ENCODE measurements around the gene TMEM108.

TMEM108 gene

DNA sequence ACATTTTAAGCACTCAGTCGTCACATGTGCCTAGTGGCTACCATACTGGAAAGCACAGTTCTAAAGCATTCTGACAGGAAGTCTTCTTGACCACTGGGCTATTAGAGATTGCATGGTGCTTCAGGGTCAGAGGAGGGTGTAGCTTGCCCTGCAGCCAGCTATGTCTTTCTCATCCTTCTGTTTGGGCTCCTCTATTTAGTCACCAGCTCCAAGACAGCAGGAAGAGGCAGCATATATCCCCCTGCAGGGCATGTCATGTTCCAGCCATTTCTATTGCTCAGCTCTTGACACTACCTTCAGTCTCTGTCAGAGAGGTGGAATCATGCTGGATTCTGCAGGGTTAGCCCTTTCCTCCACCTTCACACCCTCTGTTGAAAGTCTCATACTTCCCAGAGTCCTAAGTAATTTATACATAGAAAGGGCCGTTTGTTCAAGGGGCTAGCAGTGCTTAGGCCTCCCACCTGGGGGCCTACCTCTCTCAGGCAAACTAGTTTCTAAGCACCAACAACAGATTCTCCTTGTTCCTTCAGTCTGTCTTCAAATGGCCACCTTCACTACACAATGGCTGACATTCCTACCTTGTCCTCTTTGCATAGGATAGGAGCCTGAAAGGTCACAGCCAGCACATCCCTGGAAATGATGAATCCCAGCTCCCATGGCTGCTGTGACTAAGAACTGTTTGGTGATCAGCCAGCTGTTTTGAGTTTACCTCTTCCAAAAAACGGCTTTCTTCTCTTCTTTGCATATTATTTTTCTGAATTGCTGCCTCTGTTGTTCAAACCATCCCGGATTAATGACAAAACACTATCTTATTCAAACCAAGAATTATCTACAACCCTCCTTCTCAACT lies 246.0 kb downstream of the TMEM108 start:
- DNase-seq, result no peak

GRCh38 chr3:133289322-133289721 lies 251.1 kb downstream of the TMEM108 start:
- no peak for DNase-seq

DNA sequence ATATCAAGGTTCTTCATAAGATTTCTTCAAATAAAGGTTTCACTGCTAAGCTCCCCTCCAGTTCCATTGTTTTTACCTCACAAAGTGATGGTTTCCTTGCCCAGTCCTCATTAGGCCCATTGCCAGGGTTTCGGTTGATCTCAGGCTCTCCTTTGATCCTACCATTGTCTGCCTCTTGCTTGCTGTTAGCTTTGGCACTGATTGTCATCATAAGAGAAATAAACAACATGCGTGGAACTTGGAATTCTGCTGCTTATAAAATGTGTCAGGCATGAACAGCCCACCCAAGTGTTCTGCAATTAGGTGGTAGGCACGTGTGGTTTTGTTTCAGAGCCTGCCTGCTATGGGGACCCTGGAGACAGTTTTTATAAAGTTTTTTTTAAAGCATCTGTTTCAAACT lies 254.1 kb downstream of the TMEM108 start:
- DNase-seq, result no peak

DNA sequence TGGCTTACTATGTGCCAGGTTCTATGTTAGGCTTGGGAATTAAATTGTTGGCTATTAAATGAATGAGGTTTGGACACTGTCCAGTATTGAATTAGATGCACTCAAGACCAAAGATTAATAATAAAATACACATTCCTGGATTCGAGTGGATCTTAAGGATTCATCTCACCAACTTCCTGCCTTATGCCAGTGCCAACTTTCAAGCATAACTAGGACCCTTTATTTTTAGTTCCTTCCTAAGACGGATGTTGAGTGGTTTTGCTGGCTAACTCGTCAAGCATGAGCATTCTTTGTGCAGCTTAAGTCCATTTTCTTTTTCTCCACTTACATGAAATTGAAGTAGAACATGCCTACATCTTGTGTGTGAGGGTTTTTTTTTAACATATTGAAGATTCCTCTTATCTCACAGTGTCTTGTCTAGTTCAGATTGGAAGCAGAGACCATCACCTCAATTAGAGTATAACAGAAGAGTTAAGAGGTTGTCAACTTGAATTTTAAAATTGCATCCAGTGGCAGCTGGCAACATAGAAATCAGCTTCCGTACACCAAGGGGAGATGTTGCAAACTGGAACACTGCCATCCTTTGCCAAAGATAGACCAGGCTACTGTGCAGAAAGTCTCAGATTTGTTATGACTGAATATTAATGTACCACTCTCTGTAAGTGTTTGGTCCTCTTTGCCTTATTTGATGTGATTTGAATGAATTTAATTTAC lies 255.4 kb downstream of the TMEM108 start:
- DNase-seq, result no peak

DNA sequence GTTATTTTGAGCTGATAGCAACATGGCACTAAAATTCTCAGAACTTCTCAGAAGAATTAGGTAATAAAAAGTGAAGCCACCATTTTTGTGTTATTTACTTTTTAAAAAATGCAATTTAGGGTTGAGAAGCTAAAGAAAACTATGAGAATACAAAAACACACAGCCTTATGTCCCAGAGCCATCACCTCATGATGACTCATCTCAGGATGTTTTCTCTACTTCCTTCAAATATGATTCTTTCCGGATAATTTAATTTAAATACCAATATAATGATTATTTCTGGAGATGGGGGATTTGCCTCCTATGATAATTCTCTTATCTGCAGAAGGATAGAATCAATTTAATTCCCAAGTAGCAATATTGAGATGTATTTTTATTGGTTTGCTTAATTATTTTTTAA lies 256.1 kb downstream of the TMEM108 start:
- no peak for DNase-seq

GRCh38 chr3:133295199-133295901 lies 257.2 kb downstream of the TMEM108 start:
- no peak for DNase-seq

DNA sequence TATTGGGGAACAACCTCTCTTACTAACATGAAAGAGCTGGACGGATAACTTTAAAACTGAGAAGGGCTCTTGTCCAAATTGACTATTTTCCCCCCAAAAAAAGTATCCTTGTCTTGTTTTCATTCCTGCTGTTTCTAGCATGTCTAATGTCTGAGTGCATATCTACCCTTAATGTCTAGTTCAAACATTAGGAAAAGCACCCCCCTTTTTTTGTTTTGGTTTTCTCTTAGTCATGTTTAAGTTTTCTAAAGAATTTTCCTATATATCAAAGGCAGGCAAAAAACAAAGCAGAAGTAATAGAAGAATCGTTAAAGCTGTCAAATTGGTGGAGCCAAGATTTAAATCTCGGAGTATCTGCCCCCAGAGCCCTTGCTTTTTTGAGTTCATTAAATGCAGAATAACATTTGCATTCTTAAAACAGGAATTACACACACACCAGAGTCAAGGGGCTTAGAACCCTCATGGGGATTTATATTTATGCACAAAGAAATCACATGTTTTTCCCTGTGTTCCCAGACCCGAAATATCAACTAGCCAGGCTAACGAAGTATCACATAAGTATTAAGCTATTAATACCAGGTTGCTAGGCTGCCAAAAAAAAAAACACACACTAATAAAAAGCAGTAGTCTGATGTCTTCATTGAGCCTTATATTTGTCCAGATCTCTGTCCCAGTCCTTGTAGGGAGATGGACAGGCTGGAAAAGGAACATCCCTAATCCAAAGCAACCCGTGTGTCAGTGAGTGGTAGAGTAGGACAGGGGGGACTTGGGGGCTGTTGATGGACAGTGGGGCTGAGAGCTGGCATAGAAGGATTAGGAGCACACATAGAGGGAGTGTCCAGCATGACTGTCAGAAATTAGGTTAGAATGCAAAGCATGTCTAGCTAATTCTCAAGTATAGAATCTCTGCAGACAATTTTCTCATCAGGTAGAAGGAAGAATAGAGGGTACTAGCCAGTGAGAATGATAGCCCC lies 258.0 kb downstream of the TMEM108 start:
- no peak for DNase-seq

DNA sequence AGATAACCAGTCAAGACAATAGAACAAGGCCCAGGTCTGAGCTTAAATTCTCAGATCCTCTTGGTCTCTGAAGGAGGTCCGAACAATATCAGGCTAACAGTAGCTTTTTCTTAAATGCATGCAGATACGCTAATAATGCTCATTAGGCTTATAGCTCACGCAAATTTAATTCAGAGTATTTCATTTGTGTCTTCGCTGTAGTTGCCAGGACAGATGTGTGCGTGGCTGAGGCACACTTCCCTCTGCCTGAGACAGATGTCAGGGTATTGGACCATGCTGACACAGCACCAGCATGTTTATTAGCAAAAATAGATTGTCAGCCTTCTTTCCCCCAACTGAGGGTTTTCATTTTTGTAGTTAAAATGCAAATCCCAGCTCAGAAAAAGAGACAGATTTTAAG lies 258.8 kb downstream of the TMEM108 start:
- DNase-seq, result no peak

- no peak for DNase-seq
These were observed 261.9 kb downstream of the TMEM108 start for GRCh38 chr3:133300102-133300501.

DNA sequence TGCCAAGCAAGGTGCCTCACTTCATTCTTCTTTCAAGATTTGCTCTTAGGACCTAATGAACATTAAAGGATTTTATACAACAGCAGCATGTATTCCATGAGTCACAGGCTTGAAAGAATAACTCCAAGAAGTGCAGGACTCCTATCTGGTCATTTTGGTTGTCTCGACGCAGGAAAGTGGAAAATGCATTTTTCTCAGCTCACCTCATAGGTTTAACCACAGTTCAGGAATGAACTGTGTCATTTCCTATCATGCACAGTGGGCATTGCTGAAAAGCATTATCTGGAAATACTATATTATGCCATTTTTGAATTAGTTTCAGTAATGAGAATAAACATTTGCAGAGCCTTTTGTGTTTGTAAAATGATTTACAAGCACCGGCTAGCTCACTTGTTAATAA lies 263.0 kb downstream of the TMEM108 start:
- no peak for DNase-seq

DNA sequence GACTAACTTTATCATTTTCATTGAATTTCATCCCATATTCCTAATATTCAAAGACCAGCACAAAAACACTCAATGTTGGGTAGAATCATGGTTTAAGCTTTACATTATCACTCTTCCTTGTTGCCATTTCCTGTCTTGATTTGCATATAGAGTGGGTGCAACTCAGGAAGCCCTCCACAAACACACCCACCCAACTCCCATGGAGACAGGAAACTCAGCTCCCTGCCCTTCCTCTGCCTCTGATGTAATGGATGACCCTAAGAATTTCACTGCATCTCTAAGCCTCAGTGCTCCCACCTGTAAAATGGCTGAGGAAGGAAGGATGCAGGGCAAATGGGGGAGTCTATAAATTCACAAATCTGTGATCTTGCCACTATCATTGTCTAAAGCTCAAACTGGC lies 263.5 kb downstream of the TMEM108 start:
- no peak for DNase-seq

DNA sequence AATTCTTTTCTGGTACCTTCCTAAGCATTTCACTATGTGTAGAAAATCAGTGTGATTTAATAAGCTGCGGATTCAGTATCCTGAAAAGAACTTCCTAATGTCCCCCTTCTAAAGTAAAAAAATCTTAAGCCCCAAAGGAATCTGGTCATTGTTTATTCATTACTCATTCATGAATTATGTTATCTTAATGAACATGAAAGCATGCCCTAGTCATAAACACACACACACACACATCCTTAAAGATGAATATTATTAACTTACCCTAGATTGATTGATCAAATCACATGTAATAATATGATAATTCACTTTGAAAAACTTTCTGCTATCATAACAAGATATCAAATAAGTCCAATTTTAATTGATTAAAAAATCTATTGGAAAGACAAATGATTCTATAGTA lies 265.2 kb downstream of the TMEM108 start:
- no peak for DNase-seq

- DNase-seq, result no peak
These were observed 279.7 kb downstream of the TMEM108 start for GRCh38 chr3:133317866-133318265.

DNA sequence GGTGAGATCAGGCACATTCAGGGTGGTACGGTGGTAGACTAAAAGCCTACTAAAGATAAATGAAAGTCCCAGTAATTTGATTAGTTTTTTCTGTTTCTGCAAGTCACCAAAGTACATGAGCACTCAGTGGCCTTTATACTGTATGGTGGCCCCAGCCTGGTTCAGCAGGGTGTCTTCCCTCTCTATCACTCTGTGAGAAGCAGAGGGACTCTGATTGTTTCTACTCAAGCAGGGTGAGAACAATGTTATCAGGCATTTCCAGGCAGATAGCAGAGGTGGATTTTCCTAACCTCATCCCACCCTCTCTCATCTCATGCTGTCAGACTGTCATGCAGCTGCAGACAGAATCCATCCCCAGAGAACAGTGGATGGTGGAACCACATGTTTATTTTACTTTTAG lies 290.2 kb downstream of the TMEM108 start:
- no peak for DNase-seq

- DNase-seq, result no peak
These were observed 291.4 kb downstream of the TMEM108 start for GRCh38 chr3:133329626-133330025.

- no peak for DNase-seq
These were observed 291.9 kb downstream of the TMEM108 start for GRCh38 chr3:133330065-133330464.

DNA sequence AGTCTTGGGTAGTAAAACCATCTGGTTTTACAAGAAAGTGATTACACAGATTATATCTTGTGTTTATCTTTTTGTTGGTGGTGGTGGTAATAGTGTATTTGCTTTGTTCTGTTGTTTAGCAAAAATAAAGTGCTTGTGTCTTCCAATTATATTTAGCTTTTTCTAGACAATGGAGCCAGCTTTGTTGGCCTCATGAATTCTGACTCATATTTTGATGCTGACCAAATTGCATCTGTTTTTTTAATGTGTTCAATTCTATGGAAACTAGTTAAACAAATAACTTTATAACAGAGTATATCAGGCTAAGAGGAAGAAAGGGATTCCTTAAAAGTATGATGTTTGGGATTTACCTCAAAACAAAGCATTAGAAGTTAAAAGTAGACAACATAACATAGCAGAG lies 292.3 kb downstream of the TMEM108 start:
- no peak for DNase-seq

GRCh38 chr3:133354721-133355120 lies 316.5 kb downstream of the TMEM108 start:
- no peak for DNase-seq

DNA sequence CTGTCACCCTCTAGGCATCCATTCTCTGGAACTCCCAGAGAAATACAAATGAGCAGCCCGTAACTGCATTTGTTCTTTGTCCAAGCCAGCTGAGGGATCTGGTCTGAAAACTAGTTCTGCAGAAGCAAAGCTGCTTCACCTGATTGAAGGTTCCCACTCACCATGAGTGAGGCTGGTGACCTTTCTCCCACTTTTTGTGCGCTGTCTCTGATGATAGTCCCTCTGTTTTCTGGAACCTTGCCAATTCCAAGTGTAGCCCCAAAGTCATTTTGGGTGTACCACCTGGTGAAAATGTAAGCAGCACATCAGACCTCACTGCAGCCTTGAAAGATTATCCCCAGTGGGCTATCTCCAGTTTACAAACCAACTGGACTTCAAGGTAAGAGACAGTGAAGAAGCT lies 322.3 kb downstream of the TMEM108 start:
- DNase-seq, result no peak

DNA sequence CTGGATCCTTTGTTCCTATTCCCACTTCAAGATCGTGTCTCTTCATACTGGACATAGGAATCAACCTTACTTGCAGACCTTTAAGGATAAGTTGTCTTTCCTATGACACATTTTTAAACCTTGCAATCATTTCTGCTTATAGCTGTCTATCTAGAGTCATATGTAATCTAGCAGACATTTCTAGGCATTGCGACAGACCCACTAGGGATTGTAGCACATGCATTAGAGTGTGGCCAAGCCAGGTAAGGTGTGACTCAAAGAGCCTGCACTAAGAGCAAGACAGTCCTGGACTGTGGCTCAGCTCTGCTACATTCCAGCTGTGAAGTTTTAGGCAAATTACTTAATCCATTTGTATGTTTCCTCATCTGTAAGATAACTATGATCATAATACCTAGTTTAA lies 322.8 kb downstream of the TMEM108 start:
- DNase-seq, result no peak

DNA sequence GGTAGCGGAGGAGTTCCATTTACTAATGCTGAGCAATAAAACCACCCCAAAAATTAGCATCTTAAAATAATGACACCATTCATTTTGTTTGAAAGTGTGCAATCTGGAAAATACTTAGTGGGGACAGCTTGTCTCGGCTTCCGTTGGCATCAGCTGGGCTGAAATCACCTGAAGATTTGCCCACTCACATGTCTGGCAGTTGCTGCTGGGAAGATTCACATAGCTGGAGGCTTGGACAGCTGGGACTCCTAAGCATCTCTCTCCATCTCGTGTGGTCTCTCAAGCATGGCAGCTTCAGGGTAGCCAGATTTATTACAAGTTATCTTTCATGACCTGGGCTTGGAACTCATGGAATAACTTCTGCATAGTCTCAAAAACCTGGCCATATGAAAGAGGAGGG lies 323.2 kb downstream of the TMEM108 start:
- no peak for DNase-seq

DNA sequence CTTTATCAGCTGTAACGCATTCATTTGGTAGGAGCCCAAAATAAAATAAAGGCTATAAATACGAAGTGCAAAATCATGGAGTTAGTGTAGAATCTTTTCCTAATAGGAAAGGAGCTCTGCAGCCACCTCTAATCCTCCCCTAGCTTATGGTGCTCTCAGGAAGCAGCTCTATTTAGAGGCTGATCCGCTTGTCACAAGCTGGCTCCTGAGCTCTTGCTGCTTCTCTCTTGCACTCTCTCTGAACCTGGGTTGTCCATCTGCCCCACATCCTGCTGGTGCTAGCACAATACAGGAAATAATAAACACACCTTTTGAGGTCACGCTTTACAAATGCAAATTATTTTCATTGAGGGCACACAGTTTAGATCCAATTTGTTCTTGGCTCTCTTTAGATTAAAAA lies 324.3 kb downstream of the TMEM108 start:
- DNase-seq, result no peak

DNA sequence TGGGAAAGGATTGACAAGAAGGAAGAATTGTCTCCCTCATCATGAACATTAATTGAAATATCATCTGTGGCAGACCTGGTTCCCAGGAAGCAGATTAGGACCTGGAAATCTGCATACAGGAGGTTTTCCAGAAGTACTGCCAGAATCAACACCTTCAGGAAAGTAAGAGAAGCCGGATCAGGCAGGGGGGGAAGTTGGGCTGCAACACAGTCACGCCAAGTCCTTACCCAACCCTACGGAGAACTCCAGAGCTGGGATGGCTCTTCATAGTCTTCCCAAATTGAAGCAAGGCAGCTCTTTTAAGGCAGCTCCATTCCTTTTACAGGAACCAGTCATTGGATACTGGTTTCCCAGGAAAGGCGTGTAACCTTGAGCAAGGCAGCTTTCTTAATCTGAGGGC lies 326.5 kb downstream of the TMEM108 start:
- no peak for DNase-seq
